Hepatocyte (in vitro differentiated cells): ENCODE results near the gene ARMC5. TPM values are rescaled to one million over a fixed set of nuclear protein-coding genes. Genes with fewer than 3 reads are reported as not detected.

Experiments
- DNase-seq: peaks from one replicate; pipeline ENCODE4 v3.0.0-alpha.2; 2016; ENCODE audit warnings: low spot score
- H2AFZ ChIP-seq: fragments of 200-600 bp; sonication (generic); 2 replicates; pipeline ENCODE4 v1.6.0; 2016; ENCODE audit warnings: antibody characterized with exemption, mild to moderate bottlenecking
- H3K27ac ChIP-seq: fragments of 200-600 bp; sonication (generic); 2 replicates; pipeline ENCODE4 v1.5.1; 2016; ENCODE audit warnings: mild to moderate bottlenecking
- H3K27me3 ChIP-seq: fragments of 200-600 bp; sonication (generic); 2 replicates; pipeline ENCODE4 v1.6.1; 2016
- H3K36me3 ChIP-seq: fragments of 200-600 bp; sonication (generic); replicated peaks from 2 replicates; pipeline ENCODE4 v1.5.1; 2016; ENCODE audit warnings: low read depth; ENCODE audit not compliant: insufficient read depth
- H3K4me1 ChIP-seq: fragments of 200-600 bp; sonication (generic); 2 replicates; pipeline ENCODE4 v1.5.1; 2016; ENCODE audit warnings: mild to moderate bottlenecking, moderate library complexity; ENCODE audit not compliant: insufficient read depth
- H3K4me2 ChIP-seq: fragments of 200-600 bp; sonication (generic); 2 replicates; pipeline ENCODE4 v1.6.0; 2016
- H3K4me3 ChIP-seq: fragments of 200-600 bp; sonication (generic); 2 replicates; pipeline ENCODE4 v1.5.1; 2016; ENCODE audit warnings: mild to moderate bottlenecking
- H3K79me2 ChIP-seq: fragments of 200-600 bp; sonication (generic); 2 replicates; pipeline ENCODE4 v1.6.0; 2017; ENCODE audit warnings: mild to moderate bottlenecking
- H3K9me2 ChIP-seq: fragments of 200-600 bp; sonication (generic); replicated peaks from 2 replicates; pipeline ENCODE4 v1.6.0; 2017; ENCODE audit warnings: mild to moderate bottlenecking; ENCODE audit not compliant: insufficient read depth
- H3K9me3 ChIP-seq: fragments of 200-600 bp; sonication (generic); 2 replicates; pipeline ENCODE4 v1.5.1; 2016; ENCODE audit warnings: low read depth, mild to moderate bottlenecking
- H4K20me1 ChIP-seq: fragments of 200-600 bp; sonication (generic); 2 replicates; pipeline ENCODE4 v1.6.0; 2016; ENCODE audit warnings: mild to moderate bottlenecking; ENCODE audit not compliant: insufficient read depth, poor library complexity, severe bottlenecking
- CTCF ChIP-seq: fragments of 200-600 bp; sonication (generic); IDR thresholded peaks from 2 replicates; pipeline ENCODE4 v1.5.1; 2016; ENCODE audit warnings: antibody characterized with exemption, mild to moderate bottlenecking; ENCODE audit not compliant: poor library complexity
- EZH2 ChIP-seq: fragments of 200-600 bp; sonication (generic); IDR thresholded peaks from 2 replicates; pipeline ENCODE4 v1.6.1; 2016; ENCODE audit warnings: antibody characterized with exemption, mild to moderate bottlenecking, borderline replicate concordance
- EZH2phosphoT487 ChIP-seq: fragments of 200-600 bp; sonication (generic); IDR thresholded peaks from one replicate; pipeline ENCODE4 v1.6.1; 2018; ENCODE audit warnings: antibody characterized with exemption, mild to moderate bottlenecking, low read depth, moderate library complexity; ENCODE audit not compliant: unreplicated experiment, severe bottlenecking
- WGBS: methylation state at CpG from one replicate; pipeline ENCODE4 v1.1.6; 2016; ENCODE audit warnings: low lambda C conversion rate; ENCODE audit errors: missing lambda C conversion rate; 5-methylcytosine and 5-hydroxymethylcytosine counted together
- polyA plus RNA-seq: library from polyadenylated mRNA; unstranded; fragments of >200 nt; fragmentation: Nextera tagmentation; extraction: Ambion mirVana; gene quantifications from 2 replicates; pipeline ENCODE4 v1.2.1, GENCODE V29; 2016
- total RNA-seq: library from RNA; depleted of rRNA; stranded (reverse); fragments of >200 nt; gene quantifications from 2 replicates; pipeline ENCODE4 v1.2.3, GENCODE V29; 2014

The ARMC5 gene
- total and polyA plus RNA-seq, 2 experiments from 2014 or later = 12.2 to 19.4 TPM

DNA sequence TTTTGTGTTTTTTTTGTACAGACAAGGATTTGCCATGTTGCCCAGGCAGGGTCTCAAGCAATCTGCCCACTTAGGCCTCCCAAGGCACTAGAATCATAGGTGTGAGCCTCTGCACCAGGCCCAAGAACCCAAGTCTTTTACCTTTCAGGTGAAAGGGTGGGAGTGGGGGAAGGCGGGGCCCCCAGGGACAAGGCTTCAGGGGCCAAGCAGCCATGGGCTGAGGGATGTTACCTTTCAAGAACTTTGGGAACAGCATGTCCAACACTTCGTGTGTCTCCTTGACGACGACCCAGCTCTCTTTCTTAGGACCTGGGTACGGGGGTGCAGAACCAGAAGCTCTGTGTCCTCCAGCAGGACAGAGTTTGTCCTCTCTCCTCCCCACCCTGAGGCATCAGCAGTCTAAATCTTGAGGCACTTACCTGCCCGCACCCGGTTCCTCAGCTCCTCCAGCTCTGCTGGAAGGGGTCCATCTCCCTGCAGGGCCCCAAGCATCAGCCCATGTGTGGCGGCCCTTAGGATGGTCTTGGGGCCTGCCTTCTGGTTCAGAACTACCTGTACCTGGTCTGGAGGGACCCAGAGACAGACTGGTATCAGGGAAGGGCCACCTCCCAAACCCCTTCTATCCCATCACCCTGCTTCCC lies 32.6 kb downstream of the ARMC5 start:
- 96% methylated on average over 8 of the region's 8 CpGs for WGBS
- no peak for TF ChIP-seq CTCF
- no peak for TF ChIP-seq EZH2phosphoT487
- no peak for TF ChIP-seq EZH2
- Histone ChIP-seq H3K4me3 (no peak overlapping the region), H3K27ac (no peak overlapping the region), H4K20me1 (no peaks in the 10 kb centered on the region), H3K9me2 (no peaks in the 10 kb centered on the region), H3K79me2 (no peaks in the 10 kb centered on the region), H3K4me2 (no peak overlapping the region), H3K4me1 (peaks cover 15% of the 10 kb centered on the region), H3K27me3 (no peaks in the 10 kb centered on the region), H3K36me3 (no peaks in the 10 kb centered on the region), H3K9me3 (no peaks in the 10 kb centered on the region), H2AFZ (no peak overlapping the region)
- no peak for DNase-seq

DNA sequence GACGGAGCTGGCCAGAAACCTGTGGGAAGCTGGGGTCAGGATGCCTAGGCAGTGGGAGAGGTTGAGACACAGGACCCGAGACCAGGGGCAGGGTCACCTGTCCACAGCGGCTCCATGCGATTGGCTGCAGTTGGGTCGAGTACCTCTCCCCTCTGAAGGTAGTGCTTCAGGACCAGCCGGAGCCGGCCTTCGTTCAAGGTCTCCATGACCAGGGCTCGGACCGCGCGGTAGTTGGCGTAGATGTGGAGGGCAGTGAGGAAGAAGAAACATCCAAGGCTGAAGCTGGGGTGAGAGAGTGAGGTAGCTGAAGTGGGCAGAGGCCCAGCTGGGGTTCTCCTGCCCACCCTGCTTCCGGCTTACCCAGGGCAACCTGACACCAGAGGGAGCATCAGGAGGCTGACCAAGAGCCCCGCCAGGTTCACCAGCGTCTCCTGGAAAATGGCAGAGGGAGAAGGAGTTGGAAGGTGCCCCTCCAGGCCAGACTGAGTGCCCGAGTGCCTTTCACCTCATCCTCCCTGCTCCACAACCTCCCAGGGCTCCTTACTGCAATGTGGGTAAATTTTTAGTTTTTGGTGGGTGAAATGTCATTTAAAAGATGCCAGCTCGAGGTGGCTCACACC lies 34.3 kb downstream of the ARMC5 start:
- no peaks in the 10 kb centered on the region for H4K20me1 ChIP-seq
- no peak for TF ChIP-seq CTCF
- no peak for TF ChIP-seq EZH2phosphoT487
- no peak for TF ChIP-seq EZH2
- H3K36me3 ChIP-seq = no peaks in the 10 kb centered on the region
- H3K4me3 ChIP-seq = no peak overlapping the region
- no peak overlapping the region for H2AFZ ChIP-seq
- WGBS = 94% methylated on average over 18 of the region's 18 CpGs
- H3K4me1 ChIP-seq = peaks cover 1% of the 10 kb centered on the region
- no peak for DNase-seq
- no peaks in the 10 kb centered on the region for H3K9me3 ChIP-seq
- no peak overlapping the region for H3K27ac ChIP-seq
- no peaks in the 10 kb centered on the region for H3K79me2 ChIP-seq
- no peaks in the 10 kb centered on the region for H3K9me2 ChIP-seq
- H3K4me2 ChIP-seq = no peak overlapping the region
- H3K27me3 ChIP-seq = no peaks in the 10 kb centered on the region

DNA sequence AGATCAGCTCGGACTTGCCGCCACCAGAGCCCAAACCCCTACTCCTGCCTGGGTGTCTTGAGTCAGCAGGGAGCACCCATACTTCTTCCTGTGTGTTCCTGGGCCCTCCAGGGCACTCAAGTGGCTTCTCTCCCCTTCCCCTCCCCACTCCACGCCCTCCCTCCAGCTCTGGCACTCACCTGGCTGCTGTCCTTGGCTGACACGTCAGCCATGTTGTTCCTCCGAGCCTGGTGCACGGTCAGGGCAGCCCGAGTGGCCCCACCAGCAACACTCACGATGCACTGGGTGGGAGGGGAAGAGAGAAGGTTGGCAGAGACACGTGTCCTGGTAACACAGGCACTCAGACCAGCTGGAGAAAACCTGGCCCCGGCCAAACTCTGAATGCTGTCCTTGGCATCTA lies 37.4 kb downstream of the ARMC5 start:
- DNase-seq = no peak
- Histone ChIP-seq H3K4me1 (peaks cover under 1% of the 10 kb centered on the region), H2AFZ (no peak overlapping the region), H3K27me3 (no peaks in the 10 kb centered on the region), H3K36me3 (no peaks in the 10 kb centered on the region), H3K4me3 (no peak overlapping the region), H3K9me3 (no peaks in the 10 kb centered on the region), H3K4me2 (no peak overlapping the region), H3K27ac (no peak overlapping the region), H4K20me1 (no peaks in the 10 kb centered on the region), H3K9me2 (no peaks in the 10 kb centered on the region), H3K79me2 (peaks cover 8% of the 10 kb centered on the region)
- no peak for TF ChIP-seq CTCF
- TF ChIP-seq EZH2phosphoT487 = no peak
- 96% methylated on average over 10 of the region's 10 CpGs for WGBS
